ENCODE measurements around the gene WASHC1.
"Not testable (repeated sequence)": the region's sequence is repeated elsewhere in the genome, so short reads cannot be mapped to it uniquely, and the experiment has no call there.

DNA sequence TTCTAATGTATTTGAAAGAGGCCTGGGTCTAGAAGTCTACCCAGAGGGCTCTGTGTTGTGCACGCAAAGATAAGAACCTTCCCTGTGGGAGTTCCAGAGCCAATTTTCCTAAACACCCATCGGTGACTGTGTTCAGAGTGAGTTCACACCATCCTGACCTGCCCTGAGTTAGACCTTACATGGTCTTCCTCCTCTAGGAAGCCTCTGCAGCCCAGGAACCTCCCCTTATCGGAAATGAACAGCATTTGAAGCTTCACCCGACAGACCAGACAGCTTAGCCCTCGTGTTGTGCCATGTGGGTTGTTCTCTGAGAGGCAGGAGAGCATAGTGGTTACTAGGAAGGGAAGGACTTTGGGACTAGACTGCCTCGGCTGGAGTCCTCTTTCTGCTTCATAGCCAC is 3.1 kb upstream of the WASHC1 start:
- TF ChIP-seq, protein P1, sequence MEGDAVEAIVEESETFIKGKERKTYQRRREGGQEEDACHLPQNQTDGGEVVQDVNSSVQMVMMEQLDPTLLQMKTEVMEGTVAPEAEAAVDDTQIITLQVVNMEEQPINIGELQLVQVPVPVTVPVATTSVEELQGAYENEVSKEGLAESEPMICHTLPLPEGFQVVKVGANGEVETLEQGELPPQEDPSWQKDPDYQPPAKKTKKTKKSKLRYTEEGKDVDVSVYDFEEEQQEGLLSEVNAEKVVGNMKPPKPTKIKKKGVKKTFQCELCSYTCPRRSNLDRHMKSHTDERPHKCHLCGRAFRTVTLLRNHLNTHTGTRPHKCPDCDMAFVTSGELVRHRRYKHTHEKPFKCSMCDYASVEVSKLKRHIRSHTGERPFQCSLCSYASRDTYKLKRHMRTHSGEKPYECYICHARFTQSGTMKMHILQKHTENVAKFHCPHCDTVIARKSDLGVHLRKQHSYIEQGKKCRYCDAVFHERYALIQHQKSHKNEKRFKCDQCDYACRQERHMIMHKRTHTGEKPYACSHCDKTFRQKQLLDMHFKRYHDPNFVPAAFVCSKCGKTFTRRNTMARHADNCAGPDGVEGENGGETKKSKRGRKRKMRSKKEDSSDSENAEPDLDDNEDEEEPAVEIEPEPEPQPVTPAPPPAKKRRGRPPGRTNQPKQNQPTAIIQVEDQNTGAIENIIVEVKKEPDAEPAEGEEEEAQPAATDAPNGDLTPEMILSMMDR (conservative IDR thresholded peaks at IDR 0.05; ENCODE audit: low read length) = not testable (repeated sequence)
- TF ChIP-seq EZH2phosphoT487 (IDR thresholded peaks at IDR 0.05; ENCODE audit: borderline replicate concordance, low read depth, low read length) = not testable (repeated sequence)
